Measurements from ENCODE around the gene C1orf74. TPM values are rescaled to one million over a fixed set of nuclear protein-coding genes. Genes with fewer than 3 reads are reported as not detected.

C1orf74 gene
- polyA plus RNA-seq (2013, experiment 1 of 2) = 3.5 TPM
- 2.8 TPM for polyA plus RNA-seq (2013, experiment 2 of 2)

DNA sequence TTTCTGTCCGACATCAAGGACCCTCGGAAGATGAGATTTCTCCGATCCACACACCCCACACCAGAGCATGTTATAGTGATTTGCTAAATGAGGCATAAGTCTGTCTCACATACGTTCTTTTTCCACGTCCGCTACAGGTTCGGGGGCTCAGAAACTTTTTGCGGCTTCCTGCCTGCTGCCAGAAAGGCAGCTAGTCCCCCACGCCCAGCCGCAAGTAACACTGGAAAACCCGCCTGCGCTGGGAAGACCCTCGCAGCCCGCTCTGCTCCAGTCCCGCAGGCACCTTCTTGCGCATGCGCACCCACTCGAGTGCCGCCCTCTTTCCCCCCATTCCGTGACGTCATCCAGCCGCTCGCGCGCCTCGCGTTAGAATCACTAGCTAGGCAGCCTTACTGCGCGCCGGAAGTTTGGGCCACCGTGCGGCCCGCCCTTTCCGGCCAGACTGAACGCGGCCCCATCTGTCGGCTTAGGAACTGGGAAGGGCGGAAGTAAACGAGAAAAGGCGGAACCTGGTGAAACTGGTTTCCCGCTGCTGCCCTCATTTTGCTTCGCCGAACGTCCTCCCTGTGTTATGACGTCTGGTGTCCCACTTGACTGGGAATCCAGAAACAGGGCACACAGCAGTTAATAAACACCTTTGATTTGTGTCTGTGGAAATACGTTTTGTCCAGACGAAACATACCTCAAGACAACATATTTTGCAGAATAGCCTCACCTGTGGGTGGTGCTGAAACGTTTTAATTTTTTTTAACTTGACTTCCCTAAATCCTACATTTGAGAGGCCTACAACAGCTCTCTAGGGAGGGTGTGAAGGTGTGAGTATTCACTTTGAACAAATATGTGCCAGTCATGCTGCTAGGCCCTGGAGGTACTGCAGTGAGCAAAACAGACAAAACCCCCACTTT lies at the start of gene C1orf74:
Gene C1orf74 (minus strand): TSS at position 295 of the 905 bp plus-strand sequence. CDS start 925 bp downstream, outside the sequence.
- Histone ChIP-seq H3K27ac (ENCODE audit: low read depth, low read length, severe bottlenecking) (peak within 1 kb of the TSS; percentile 64), H3K9me3 (ENCODE audit: control insufficient read depth, low read length) (peaks cover 6% of the 10 kb centered on the region)
- WGBS, 2 experiments (ENCODE audit: insufficient coverage in 2 of 2) = 2 to 3% methylated on average over 32 to 42 of the region's 48 CpGs

DNA sequence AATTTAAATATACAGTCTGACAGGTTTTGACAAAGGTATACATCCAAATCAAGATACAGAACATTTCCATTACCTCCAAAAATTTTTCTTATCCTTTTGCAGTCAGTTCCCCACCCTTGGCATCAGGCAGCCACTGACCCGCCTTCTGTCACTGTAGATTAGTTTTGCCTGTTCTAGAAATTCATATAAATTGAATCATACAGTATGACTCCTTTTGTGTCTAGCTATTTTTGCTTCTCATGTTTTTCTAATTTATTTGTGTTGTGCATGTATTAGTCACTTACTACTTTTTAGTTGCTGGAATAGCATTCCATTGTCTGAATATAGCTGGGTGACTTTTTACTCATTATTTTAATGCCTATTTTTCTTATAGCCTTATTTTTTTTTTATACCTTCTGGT lies 47.3 kb upstream of the C1orf74 start:
- no CpG with 5 or more reads among the region's 1 CpG for WGBS, 2 experiments (ENCODE audit: insufficient coverage in 2 of 2)
- Histone ChIP-seq H3K4me1 (ENCODE audit: control insufficient read depth, insufficient read depth, low read length, poor library complexity, severe bottlenecking) (no peaks in the 10 kb centered on the region), H3K36me3 (ENCODE audit: control insufficient read depth, insufficient read depth, low read length) (peaks cover 58% of the 10 kb centered on the region), H3K27ac (ENCODE audit: low read depth, low read length, severe bottlenecking) (no peak overlapping the region), H3K4me3 (ENCODE audit: extremely low read depth, insufficient read depth, low read length, poor library complexity, severe bottlenecking) (no peak overlapping the region), H3K9me3 (ENCODE audit: control insufficient read depth, low read length) (no peaks in the 10 kb centered on the region)

More for the DNA sequence above, at the start of gene C1orf74:
- Histone ChIP-seq H3K36me3 (ENCODE audit: control insufficient read depth, insufficient read depth, low read length) (peaks cover 13% of the 10 kb centered on the region), H3K4me1 (ENCODE audit: control insufficient read depth, insufficient read depth, low read length, poor library complexity, severe bottlenecking) (peaks cover 5% of the 10 kb centered on the region), H3K4me3 (ENCODE audit: extremely low read depth, insufficient read depth, low read length, poor library complexity, severe bottlenecking) (peak within 1 kb of the TSS; percentile 61)

DNA sequence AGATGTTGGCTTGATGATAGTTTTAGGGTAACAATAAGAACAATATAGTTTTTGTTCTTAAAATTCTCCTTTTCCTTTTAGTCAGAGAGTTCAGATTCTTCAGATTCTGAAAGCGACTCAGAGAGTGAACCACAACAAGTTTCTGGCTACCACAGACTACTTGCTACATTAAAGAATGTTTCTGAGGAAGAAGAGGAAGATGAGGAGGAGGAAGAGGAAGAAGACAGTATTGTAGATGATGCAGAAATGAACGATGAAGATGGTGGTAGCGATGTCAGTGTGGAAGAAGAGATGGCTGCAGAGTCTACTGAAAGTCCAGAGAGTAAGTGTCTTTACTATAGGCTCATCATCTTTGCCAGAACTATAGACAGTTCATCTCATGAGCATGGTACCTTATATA lies 46.4 kb upstream of the C1orf74 start:
- Histone ChIP-seq H3K36me3 (ENCODE audit: control insufficient read depth, insufficient read depth, low read length) (peaks cover 52% of the 10 kb centered on the region), H3K27ac (ENCODE audit: low read depth, low read length, severe bottlenecking) (no peak overlapping the region), H3K4me3 (ENCODE audit: extremely low read depth, insufficient read depth, low read length, poor library complexity, severe bottlenecking) (no peak overlapping the region), H3K4me1 (ENCODE audit: control insufficient read depth, insufficient read depth, low read length, poor library complexity, severe bottlenecking) (no peaks in the 10 kb centered on the region), H3K9me3 (ENCODE audit: control insufficient read depth, low read length) (no peaks in the 10 kb centered on the region)
- WGBS, 2 experiments (ENCODE audit: insufficient coverage in 2 of 2) = 100% methylated on average over 2 to 3 of the region's 3 CpGs

DNA sequence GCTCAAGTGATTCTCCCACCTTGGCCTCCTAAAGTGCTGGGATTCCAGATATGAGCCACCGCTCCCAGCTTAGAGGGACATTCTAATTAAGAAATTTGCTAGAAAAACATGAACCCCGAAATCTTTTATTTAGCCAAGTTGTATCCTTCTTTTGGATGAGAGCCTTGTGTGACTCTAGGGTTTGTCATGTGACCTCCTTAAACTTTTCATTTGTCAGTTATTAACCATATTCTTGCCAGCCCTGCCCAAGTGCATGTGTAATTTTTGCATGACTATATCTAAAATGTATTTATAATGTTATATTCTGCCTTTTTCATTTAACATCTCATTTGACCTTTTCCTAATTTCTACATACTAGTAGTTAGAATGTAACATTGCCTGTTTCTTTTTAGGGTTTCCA lies 45.4 kb upstream of the C1orf74 start:
- Histone ChIP-seq H3K36me3 (ENCODE audit: control insufficient read depth, insufficient read depth, low read length) (peaks cover 42% of the 10 kb centered on the region), H3K27ac (ENCODE audit: low read depth, low read length, severe bottlenecking) (no peak overlapping the region), H3K9me3 (ENCODE audit: control insufficient read depth, low read length) (no peaks in the 10 kb centered on the region), H3K4me1 (ENCODE audit: control insufficient read depth, insufficient read depth, low read length, poor library complexity, severe bottlenecking) (no peaks in the 10 kb centered on the region), H3K4me3 (ENCODE audit: extremely low read depth, insufficient read depth, low read length, poor library complexity, severe bottlenecking) (no peak overlapping the region)
- 100% methylated on average over 1 to 2 of the region's 2 CpGs for WGBS, 2 experiments (ENCODE audit: insufficient coverage in 2 of 2)

DNA sequence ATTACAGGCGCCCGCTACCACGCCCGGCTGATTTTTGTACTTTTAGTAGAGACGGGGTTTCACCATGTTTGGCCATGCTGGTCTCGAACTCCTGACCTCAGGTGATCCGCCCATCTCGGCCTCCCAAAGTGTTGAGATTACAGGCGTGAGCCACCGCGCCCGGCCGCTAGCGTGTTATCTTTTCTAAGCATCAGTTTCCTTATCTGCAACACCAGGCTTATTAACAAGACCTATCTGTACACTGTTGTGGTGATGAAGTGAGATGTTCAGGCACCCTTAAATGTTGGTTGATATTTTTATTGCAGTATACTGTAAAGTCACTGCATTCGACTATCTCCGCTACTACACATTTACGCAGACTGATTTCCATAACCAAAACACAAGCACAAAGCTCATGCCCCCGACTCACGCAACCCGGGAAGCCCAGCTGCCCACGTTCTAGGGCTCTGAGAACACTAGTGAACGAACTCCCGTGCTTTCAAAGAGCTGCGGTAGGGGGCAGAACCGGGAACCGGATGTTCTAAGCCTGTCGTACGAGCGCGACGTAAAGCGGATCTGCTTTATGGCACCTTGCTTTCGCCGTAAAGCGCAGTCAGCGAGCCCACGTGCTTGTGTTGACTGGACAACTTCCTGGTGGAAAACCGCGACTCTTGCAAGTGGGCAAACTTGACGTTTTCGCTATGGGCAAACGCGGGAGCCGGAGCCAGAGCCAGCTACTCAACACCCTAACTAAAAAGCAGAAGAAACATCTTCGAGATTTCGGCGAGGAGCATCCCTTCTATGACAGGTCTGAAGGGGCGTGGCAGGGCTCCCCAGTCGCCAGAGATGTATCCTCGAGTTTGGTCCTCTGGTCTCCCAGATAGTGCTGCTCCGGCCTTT lies 43.3 kb upstream of the C1orf74 start, which contains the start of gene UTP25:
Gene UTP25 (plus strand): TSS at position 589 of the 879 bp plus-strand sequence. CDS start 92 bp downstream, at position 681.
- 1 to 24% methylated on average over 25 to 43 of the region's 51 CpGs for WGBS, 2 experiments (ENCODE audit: insufficient coverage in 2 of 2)
- H3K36me3 ChIP-seq (ENCODE audit: control insufficient read depth, insufficient read depth, low read length) = peaks cover 22% of the 10 kb centered on the region
- H3K27ac ChIP-seq (ENCODE audit: low read depth, low read length, severe bottlenecking) = peak within 1 kb of the TSS; percentile 32
- H3K4me1 ChIP-seq (ENCODE audit: control insufficient read depth, insufficient read depth, low read length, poor library complexity, severe bottlenecking) = no peaks in the 10 kb centered on the region
- H3K4me3 ChIP-seq (ENCODE audit: extremely low read depth, insufficient read depth, low read length, poor library complexity, severe bottlenecking) = peak within 1 kb of the TSS; percentile 74
- H3K9me3 ChIP-seq (ENCODE audit: control insufficient read depth, low read length) = no peaks in the 10 kb centered on the region

DNA sequence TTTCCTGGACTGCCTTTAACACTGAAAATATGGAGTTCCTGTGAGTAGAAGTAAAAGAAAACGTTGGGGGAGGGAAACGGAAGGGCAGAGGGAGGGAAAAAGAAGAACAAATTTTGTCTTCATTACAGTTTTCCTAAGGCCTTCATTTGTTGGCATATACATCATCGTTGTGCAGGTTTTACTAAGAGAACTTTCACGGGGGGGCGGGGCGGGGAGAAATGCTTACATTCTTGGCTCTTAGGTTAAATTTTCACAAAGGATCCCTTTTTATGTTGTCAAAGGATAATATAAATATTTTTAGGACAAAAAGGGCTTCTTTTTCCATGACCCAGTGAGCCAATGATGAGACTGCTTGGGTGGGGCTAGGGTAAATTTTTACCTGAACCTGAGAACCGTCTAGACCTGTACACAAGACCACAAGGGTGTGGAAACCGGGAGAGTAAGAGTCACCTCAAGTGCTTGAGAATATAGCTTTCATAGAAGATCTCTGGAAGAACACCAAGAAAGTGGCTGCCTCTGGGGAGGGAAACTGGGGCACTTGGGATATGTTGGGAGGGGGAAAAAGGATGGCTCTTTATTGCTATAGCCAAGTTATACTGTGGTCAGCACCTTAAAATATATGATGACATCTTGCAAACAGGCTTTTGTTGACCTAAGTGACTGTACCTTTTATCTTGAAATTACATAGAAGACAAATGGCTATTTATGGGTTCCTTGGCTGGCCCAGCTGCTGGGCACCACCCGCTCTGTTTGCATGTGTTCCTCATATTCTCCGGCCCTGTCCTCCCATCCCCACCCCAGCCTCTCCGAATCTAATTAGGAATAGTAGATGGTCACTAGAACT lies 41.5 kb upstream of the C1orf74 start:
- Histone ChIP-seq H3K4me3 (ENCODE audit: extremely low read depth, insufficient read depth, low read length, poor library complexity, severe bottlenecking) (no peak overlapping the region), H3K4me1 (ENCODE audit: control insufficient read depth, insufficient read depth, low read length, poor library complexity, severe bottlenecking) (no peaks in the 10 kb centered on the region), H3K36me3 (ENCODE audit: control insufficient read depth, insufficient read depth, low read length) (peaks cover 7% of the 10 kb centered on the region), H3K9me3 (ENCODE audit: control insufficient read depth, low read length) (no peaks in the 10 kb centered on the region), H3K27ac (ENCODE audit: low read depth, low read length, severe bottlenecking) (no peak overlapping the region)
- 88 to 100% methylated on average over 3 to 4 of the region's 11 CpGs for WGBS, 2 experiments (ENCODE audit: insufficient coverage in 2 of 2)

DNA sequence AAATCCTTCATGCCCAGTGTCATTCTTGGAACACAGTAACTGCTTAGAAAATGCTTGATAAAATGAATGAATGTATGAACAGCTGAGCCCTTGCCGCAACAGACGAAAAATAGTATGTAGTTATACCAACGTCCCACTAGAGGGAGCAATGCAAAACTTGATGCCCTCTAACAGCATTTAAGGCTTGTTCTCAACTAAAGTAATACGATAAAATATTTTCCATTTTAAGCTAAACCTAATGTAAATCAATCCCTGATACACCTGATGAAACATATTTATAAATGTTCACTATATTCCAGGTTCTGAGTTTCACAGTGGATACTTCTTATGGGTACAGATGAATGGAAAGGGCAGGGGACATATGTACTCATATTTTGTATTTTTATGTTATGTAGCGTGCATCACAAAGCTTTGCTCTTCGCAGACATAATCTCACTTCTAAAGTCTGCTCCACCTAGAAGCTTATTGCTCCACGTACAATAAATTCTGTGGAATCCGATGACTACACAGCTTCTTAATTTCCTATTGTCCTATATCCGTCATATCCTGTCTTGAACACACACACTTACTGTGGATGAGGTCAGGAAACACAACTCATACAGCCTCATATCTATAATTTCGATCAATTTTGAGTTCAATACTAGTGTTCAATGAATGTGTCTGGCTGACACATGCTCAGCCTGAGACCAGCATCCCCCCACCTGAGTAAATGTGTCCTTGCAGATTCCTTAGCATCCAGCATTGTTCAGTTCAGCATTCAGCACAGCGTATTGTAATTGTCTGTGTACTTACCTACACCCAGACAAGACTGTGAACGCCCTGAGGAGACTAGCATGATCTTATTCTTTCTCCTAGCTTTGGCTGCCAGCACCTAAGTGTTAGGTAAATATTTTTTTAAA lies 39.0 kb upstream of the C1orf74 start:
- WGBS, 2 experiments (ENCODE audit: insufficient coverage in 2 of 2) = 56 to 63% methylated on average over 3 to 6 of the region's 12 CpGs
- H3K36me3 ChIP-seq (ENCODE audit: control insufficient read depth, insufficient read depth, low read length) = no peaks in the 10 kb centered on the region
- H3K4me1 ChIP-seq (ENCODE audit: control insufficient read depth, insufficient read depth, low read length, poor library complexity, severe bottlenecking) = no peaks in the 10 kb centered on the region
- H3K9me3 ChIP-seq (ENCODE audit: control insufficient read depth, low read length) = no peaks in the 10 kb centered on the region
- no peak overlapping the region for H3K27ac ChIP-seq (ENCODE audit: low read depth, low read length, severe bottlenecking)
- no peak overlapping the region for H3K4me3 ChIP-seq (ENCODE audit: extremely low read depth, insufficient read depth, low read length, poor library complexity, severe bottlenecking)

DNA sequence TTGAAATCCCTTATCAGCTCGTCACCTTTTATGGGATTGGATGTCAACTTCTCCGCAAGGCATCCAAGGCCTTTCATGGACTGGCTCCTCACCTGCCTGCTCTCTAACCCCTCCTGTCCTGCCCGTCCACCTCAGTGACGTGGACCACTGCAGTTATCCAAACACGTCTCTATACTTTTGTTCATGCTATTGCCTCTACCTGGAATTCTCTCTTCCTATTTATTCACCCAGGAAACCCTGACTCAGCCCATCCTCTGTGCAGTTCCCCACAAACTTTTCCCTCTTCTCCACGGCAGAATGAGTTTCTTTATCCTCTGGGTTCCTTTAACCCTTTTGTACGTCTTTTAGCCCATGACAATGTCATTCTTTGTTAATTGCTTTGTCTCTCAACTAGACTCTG lies 38.3 kb upstream of the C1orf74 start:
- no peaks in the 10 kb centered on the region for H3K36me3 ChIP-seq (ENCODE audit: control insufficient read depth, insufficient read depth, low read length)
- H3K9me3 ChIP-seq (ENCODE audit: control insufficient read depth, low read length) = no peaks in the 10 kb centered on the region
- H3K4me1 ChIP-seq (ENCODE audit: control insufficient read depth, insufficient read depth, low read length, poor library complexity, severe bottlenecking) = no peaks in the 10 kb centered on the region
- H3K27ac ChIP-seq (ENCODE audit: low read depth, low read length, severe bottlenecking) = no peak overlapping the region
- no peak overlapping the region for H3K4me3 ChIP-seq (ENCODE audit: extremely low read depth, insufficient read depth, low read length, poor library complexity, severe bottlenecking)
- 85 to 86% methylated on average over 6 to 7 of the region's 7 CpGs for WGBS, 2 experiments (ENCODE audit: insufficient coverage in 2 of 2)

DNA sequence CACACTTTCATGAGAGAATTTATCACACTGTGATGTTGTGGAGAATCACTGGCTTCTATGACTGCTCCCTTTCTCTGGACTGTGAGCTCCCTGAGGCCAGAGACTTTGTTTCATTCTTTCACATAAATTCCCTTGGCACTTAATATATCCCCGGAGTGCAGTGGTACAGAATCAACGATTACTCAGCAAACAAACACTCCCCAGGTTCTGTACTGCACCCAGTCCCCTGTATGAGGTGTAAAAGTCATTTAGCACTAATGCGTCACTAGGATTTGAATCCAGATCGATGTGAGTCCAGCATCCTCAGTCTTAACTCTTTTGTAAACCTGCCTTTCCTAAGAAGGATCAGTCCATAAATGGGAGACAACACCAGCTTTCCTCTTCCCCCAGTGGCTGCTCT lies 36.6 kb upstream of the C1orf74 start:
- no peak overlapping the region for H3K27ac ChIP-seq (ENCODE audit: low read depth, low read length, severe bottlenecking)
- no peaks in the 10 kb centered on the region for H3K36me3 ChIP-seq (ENCODE audit: control insufficient read depth, insufficient read depth, low read length)
- no peak overlapping the region for H3K4me3 ChIP-seq (ENCODE audit: extremely low read depth, insufficient read depth, low read length, poor library complexity, severe bottlenecking)
- H3K4me1 ChIP-seq (ENCODE audit: control insufficient read depth, insufficient read depth, low read length, poor library complexity, severe bottlenecking) = no peaks in the 10 kb centered on the region
- H3K9me3 ChIP-seq (ENCODE audit: control insufficient read depth, low read length) = no peaks in the 10 kb centered on the region
- 84 to 100% methylated on average over 2 to 3 of the region's 4 CpGs for WGBS, 2 experiments (ENCODE audit: insufficient coverage in 2 of 2)

Measured in mesodermal cell (in vitro differentiated cells).